ENCODE results near the gene TMEM178B. TPM values are rescaled to one million over a fixed set of nuclear protein-coding genes. Genes with fewer than 3 reads are reported as not detected.

The TMEM178B gene
- total and polyA plus RNA-seq, 2 donors (not counting 1 experiment from before 2014, with no cell fraction given), result 0.28 to 0.96 TPM

DNA sequence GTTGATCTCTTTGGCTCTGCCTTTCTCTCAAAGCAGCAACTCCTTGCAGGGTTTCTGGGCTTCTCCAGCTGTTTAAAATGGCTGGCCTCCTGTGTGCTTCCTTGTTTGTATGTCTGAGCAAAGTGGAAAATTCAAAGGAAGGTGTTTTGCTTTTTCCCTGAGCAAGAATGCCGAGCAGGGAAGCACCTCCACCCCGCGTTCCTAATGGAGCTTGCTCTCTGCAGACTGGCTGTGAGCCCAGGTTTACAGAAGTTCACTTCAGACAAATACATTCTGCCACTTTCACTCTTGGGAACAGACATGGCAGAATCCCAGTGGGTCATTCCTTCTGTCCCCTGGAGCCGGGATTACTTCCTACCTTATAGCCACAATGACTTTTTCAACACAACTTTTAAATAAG, 295.6 kb downstream of the TMEM178B start:
- no peaks in the 10 kb centered on the region for H3K4me1 ChIP-seq (ENCODE audit: control insufficient read depth in 2 of 2, insufficient read depth in 2 of 2, low read length in 2 of 2)
- no peak overlapping the region for H3K27ac ChIP-seq (ENCODE audit: low read length in 2 of 2)
- no peaks in the 10 kb centered on the region for H3K9me3 ChIP-seq (ENCODE audit: control extremely low read depth in 1 of 3, control insufficient read depth in 2 of 3, insufficient read depth in 1 of 3, low read length in 2 of 3)
- Mint-ChIP-seq H3K27me3 (peaks cover 16% of the 10 kb centered on the region), H3K9me3 (ENCODE audit: insufficient read depth) (no peaks in the 10 kb centered on the region), H3K4me3 (no peak overlapping the region), H3K4me1 (no peaks in the 10 kb centered on the region), H3K27ac (no peak overlapping the region)
- no peak overlapping the region for H3K4me2 ChIP-seq (replicated peaks; ENCODE audit: low read depth, low read length, poor library complexity, severe bottlenecking)
- 100% methylated on average over 3 of the region's 4 CpGs for WGBS (ENCODE audit: insufficient coverage)
- CTCF ChIA-PET, result no interaction called here
- H3K36me3 ChIP-seq (replicated peaks in 1 of 2; ENCODE audit: control extremely low read depth in 1 of 2, control insufficient read depth in 1 of 2, extremely low read depth in 1 of 2, insufficient read depth in 2 of 2, low read length in 1 of 2), result no peaks in the 10 kb centered on the region
- no peak for DNase-seq
- no peak overlapping the region for H2AFZ ChIP-seq (ENCODE audit: insufficient read depth, low read depth, low read length, poor library complexity, severe bottlenecking)
- H3K9ac ChIP-seq (ENCODE audit: low read length), result no peak overlapping the region
- intact Hi-C loops (cut with micrococcal nuclease), result no loop called here
- TF ChIP-seq EZH2 (IDR thresholded peaks at IDR 0.05; ENCODE audit: borderline replicate concordance, insufficient read depth, low read depth, low read length, poor library complexity, severe bottlenecking) (no peak), CTCF (IDR thresholded peaks at IDR 0.05) (no peak)
- ATAC-seq (ENCODE audit: low read depth), result no peak
- H3K27me3 ChIP-seq (replicated peaks in 1 of 4; ENCODE audit: control extremely low read depth in 1 of 4, control insufficient read depth in 3 of 4, insufficient read depth in 4 of 4, low read length in 3 of 4), result no peaks in the 10 kb centered on the region
- H3K4me3 ChIP-seq (ENCODE audit: control extremely low read depth in 1 of 5, extremely low read depth in 1 of 5, insufficient read depth in 1 of 5, low read depth in 2 of 5, low read length in 4 of 5), result no peak overlapping the region
- POLR2A ChIA-PET, result no interaction called here
- H3K79me2 ChIP-seq (ENCODE audit: control insufficient read depth, insufficient read depth, low read length), result no peaks in the 10 kb centered on the region
- H4K20me1 ChIP-seq (ENCODE audit: control insufficient read depth, insufficient read depth, low read length, poor library complexity, severe bottlenecking), result no peaks in the 10 kb centered on the region

DNA sequence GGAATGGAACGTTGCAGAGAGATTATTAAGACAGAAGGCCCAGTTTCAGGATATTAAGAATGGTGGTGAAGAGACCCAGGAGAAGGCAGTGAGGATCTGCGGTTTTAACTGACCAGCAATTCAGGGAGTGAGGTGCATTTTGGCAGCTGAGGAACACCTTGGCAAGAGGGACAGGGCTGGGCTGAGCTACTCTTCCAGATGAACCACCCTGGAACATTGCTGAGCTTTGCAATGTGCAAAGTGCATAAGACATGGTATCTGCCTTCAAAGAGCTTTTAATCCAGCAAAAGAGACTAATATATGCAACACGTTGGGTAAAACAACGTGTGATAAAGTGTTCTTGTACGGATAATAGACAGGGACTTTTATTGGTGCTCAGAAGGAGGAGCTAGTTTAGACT, 296.3 kb downstream of the TMEM178B start:
- H3K4me3 ChIP-seq (ENCODE audit: control extremely low read depth in 1 of 5, extremely low read depth in 1 of 5, insufficient read depth in 1 of 5, low read depth in 2 of 5, low read length in 4 of 5), result no peak overlapping the region
- WGBS (ENCODE audit: insufficient coverage), result 74% methylated on average over 5 of the region's 5 CpGs
- Mint-ChIP-seq H3K27me3 (peaks cover 16% of the 10 kb centered on the region), H3K9me3 (ENCODE audit: insufficient read depth) (no peaks in the 10 kb centered on the region), H3K4me1 (no peaks in the 10 kb centered on the region), H3K27ac (no peak overlapping the region), H3K4me3 (no peak overlapping the region)
- no peaks in the 10 kb centered on the region for H3K9me3 ChIP-seq (ENCODE audit: control extremely low read depth in 1 of 3, control insufficient read depth in 2 of 3, insufficient read depth in 1 of 3, low read length in 2 of 3)
- no peak for TF ChIP-seq CTCF (IDR thresholded peaks at IDR 0.05)
- TF ChIP-seq EZH2 (IDR thresholded peaks at IDR 0.05; ENCODE audit: borderline replicate concordance, insufficient read depth, low read depth, low read length, poor library complexity, severe bottlenecking), result no peak
- H3K27me3 ChIP-seq (replicated peaks in 1 of 4; ENCODE audit: control extremely low read depth in 1 of 4, control insufficient read depth in 3 of 4, insufficient read depth in 4 of 4, low read length in 3 of 4), result no peaks in the 10 kb centered on the region
- H3K9ac ChIP-seq (ENCODE audit: low read length), result no peak overlapping the region
- ChIA-PET CTCF (no interaction called here), POLR2A (no interaction called here)
- H2AFZ ChIP-seq (ENCODE audit: insufficient read depth, low read depth, low read length, poor library complexity, severe bottlenecking), result no peak overlapping the region
- ATAC-seq (ENCODE audit: low read depth) (no peak), DNase-seq (no peak)
- no peak overlapping the region for H3K4me2 ChIP-seq (replicated peaks; ENCODE audit: low read depth, low read length, poor library complexity, severe bottlenecking)
- no peaks in the 10 kb centered on the region for H4K20me1 ChIP-seq (ENCODE audit: control insufficient read depth, insufficient read depth, low read length, poor library complexity, severe bottlenecking)
- intact Hi-C loops (cut with micrococcal nuclease), result no loop called here
- no peaks in the 10 kb centered on the region for H3K79me2 ChIP-seq (ENCODE audit: control insufficient read depth, insufficient read depth, low read length)
- H3K27ac ChIP-seq (ENCODE audit: low read length in 2 of 2), result no peak overlapping the region
- no peaks in the 10 kb centered on the region for H3K36me3 ChIP-seq (replicated peaks in 1 of 2; ENCODE audit: control extremely low read depth in 1 of 2, control insufficient read depth in 1 of 2, extremely low read depth in 1 of 2, insufficient read depth in 2 of 2, low read length in 1 of 2)
- H3K4me1 ChIP-seq (ENCODE audit: control insufficient read depth in 2 of 2, insufficient read depth in 2 of 2, low read length in 2 of 2), result no peaks in the 10 kb centered on the region

All from B cell (primary cell).